HEK293 (cell line): ENCODE data around the gene MCTS1.

Experiments
- CTCF ChIA-PET: fragments of 350-600 bp; formaldehyde crosslinking; extraction: SDS; loops from one replicate; lab custom pipeline; 2021; ENCODE audit warnings: antibody characterized with exemption; lab: Yijun Ruan, JAX
- POLR2A ChIA-PET: fragments of 300-600 bp; formaldehyde crosslinking; extraction: SDS; loops from one replicate; lab custom pipeline; 2020; ENCODE audit warnings: antibody characterized with exemption, inconsistent platforms; lab: Yijun Ruan, JAX
- H3K27ac ChIP-seq: fragments of 200-500 bp; sonication (Bioruptor generic); 2 replicates; pipeline ENCODE4 v1.5.1; 2014; ENCODE audit warnings: low read depth, low read length, control low read depth, inconsistent platforms; ENCODE audit errors: extremely low read depth
- H3K36me3 ChIP-seq, 2 experiments: fragments of 200-500 bp in 1 of 2; sonication (Bioruptor generic) in 1 of 2; 1 replicate in 1 of 2; 2 replicates in 1 of 2; pipeline ENCODE4 v1.5.1; 2014 to 2017; ENCODE audit warnings: inconsistent platforms in 2 of 2, low read length in 2 of 2; ENCODE audit not compliant: control insufficient read depth in 2 of 2, insufficient read depth in 1 of 2
- H3K4me1 ChIP-seq: fragments of 200-500 bp; sonication (Bioruptor generic); 2 replicates; pipeline ENCODE4 v1.5.1; 2014; ENCODE audit warnings: mild to moderate bottlenecking, low read length, inconsistent platforms; ENCODE audit not compliant: control insufficient read depth, insufficient read depth
- H3K4me3 ChIP-seq: 2 replicates; pipeline ENCODE4 v1.5.1; 2011; ENCODE audit warnings: low read depth, mild to moderate bottlenecking, control low read depth, low read length, moderate library complexity
- H3K9me3 ChIP-seq: fragments of 200-500 bp; sonication (Bioruptor generic); 2 replicates; pipeline ENCODE4 v1.5.1; 2014; ENCODE audit warnings: low read depth, low read length, inconsistent platforms; ENCODE audit not compliant: control insufficient read depth, insufficient read depth
- ZNF239 ChIP-seq: fragments of 450-650 bp; formaldehyde crosslinking; IDR thresholded peaks from 2 replicates; pipeline ENCODE4 v1.5.1; 2016; ENCODE audit warnings: missing biosample characterization, missing genetic modification characterization
- ZNF777 ChIP-seq: fragments of 450-650 bp; formaldehyde crosslinking; IDR thresholded peaks from 2 replicates; pipeline ENCODE4 v1.5.1; 2017; ENCODE audit warnings: missing biosample characterization, missing genetic modification characterization, borderline replicate concordance
- TF ChIP-seq, protein P1 (sequence below): fragments of 450-650 bp; formaldehyde crosslinking; IDR thresholded peaks from 2 replicates; pipeline ENCODE4 v1.5.1; 2016; ENCODE audit warnings: missing biosample characterization, missing genetic modification characterization
- TF ChIP-seq, protein P2 (sequence below): fragments of 450-650 bp; formaldehyde crosslinking; conservative IDR thresholded peaks from 2 replicates; pipeline ENCODE4 v1.5.1; 2016; ENCODE audit warnings: low read depth, missing biosample characterization, missing genetic modification characterization
- TF ChIP-seq, protein P3 (sequence below): fragments of 450-650 bp; formaldehyde crosslinking; IDR thresholded peaks from 2 replicates; pipeline ENCODE4 v1.5.1; 2016; ENCODE audit warnings: missing biosample characterization, missing genetic modification characterization
- TF ChIP-seq, protein P4 (sequence below): fragments of 450-650 bp; formaldehyde crosslinking; IDR thresholded peaks from 2 replicates; pipeline ENCODE4 v1.5.1; 2016; ENCODE audit warnings: missing biosample characterization, missing genetic modification characterization
- TF ChIP-seq, protein P5 (sequence below): fragments of 450-650 bp; formaldehyde crosslinking; IDR thresholded peaks from 2 replicates; pipeline ENCODE4 v1.5.1; 2017; ENCODE audit warnings: missing biosample characterization, missing genetic modification characterization

MCTS1 gene

DNA sequence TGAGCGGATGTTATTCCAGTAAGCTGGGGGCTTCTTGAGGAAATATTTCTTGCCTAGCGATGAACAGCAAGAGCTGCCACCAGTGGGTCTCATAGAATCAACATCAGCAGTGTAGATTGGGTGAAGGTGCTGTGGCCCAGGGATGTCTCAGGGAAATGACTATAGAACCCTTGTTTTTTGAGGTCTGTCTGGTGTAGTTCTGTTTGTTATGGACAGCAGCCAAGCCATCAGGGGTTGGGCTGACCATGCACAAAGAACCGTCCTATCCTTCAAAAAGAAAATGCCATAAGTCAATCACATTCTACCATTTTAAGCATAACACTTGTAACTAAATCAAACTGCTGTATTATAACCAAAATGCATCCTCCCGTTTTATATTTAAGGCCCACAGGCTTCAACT, 43.2 kb downstream of the MCTS1 start:
- ChIA-PET POLR2A (interaction anchor here (0.6 kb wide), 1 partner anchor 627 kb away, joined by 3 read pairs; no protein-coding TSS in a partner anchor), CTCF (no interaction called here)

More for the DNA sequence above, 43.2 kb downstream of the MCTS1 start:
- H3K4me3 ChIP-seq: no peak overlapping the region
- TF ChIP-seq ZNF777 (no peak), ZNF239 (tag by site-specific recombination) (no peak)
- TF ChIP-seq, protein P1, sequence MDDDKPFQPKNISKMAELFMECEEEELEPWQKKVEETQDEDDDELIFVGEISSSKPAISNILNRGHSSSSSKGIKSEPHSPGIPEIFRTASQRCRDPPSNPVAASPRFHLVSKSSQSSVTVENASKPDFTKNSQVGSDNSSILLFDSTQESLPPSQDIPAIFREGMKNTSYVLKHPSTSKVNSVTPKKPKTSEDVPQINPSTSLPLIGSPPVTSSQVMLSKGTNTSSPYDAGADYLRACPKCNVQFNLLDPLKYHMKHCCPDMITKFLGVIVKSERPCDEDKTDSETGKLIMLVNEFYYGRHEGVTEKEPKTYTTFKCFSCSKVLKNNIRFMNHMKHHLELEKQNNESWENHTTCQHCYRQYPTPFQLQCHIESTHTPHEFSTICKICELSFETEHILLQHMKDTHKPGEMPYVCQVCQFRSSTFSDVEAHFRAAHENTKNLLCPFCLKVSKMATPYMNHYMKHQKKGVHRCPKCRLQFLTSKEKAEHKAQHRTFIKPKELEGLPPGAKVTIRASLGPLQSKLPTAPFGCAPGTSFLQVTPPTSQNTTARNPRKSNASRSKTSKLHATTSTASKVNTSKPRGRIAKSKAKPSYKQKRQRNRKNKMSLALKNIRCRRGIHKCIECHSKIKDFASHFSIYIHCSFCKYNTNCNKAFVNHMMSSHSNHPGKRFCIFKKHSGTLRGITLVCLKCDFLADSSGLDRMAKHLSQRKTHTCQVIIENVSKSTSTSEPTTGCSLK (tag by site-specific recombination): no peak
- TF ChIP-seq, protein P2, sequence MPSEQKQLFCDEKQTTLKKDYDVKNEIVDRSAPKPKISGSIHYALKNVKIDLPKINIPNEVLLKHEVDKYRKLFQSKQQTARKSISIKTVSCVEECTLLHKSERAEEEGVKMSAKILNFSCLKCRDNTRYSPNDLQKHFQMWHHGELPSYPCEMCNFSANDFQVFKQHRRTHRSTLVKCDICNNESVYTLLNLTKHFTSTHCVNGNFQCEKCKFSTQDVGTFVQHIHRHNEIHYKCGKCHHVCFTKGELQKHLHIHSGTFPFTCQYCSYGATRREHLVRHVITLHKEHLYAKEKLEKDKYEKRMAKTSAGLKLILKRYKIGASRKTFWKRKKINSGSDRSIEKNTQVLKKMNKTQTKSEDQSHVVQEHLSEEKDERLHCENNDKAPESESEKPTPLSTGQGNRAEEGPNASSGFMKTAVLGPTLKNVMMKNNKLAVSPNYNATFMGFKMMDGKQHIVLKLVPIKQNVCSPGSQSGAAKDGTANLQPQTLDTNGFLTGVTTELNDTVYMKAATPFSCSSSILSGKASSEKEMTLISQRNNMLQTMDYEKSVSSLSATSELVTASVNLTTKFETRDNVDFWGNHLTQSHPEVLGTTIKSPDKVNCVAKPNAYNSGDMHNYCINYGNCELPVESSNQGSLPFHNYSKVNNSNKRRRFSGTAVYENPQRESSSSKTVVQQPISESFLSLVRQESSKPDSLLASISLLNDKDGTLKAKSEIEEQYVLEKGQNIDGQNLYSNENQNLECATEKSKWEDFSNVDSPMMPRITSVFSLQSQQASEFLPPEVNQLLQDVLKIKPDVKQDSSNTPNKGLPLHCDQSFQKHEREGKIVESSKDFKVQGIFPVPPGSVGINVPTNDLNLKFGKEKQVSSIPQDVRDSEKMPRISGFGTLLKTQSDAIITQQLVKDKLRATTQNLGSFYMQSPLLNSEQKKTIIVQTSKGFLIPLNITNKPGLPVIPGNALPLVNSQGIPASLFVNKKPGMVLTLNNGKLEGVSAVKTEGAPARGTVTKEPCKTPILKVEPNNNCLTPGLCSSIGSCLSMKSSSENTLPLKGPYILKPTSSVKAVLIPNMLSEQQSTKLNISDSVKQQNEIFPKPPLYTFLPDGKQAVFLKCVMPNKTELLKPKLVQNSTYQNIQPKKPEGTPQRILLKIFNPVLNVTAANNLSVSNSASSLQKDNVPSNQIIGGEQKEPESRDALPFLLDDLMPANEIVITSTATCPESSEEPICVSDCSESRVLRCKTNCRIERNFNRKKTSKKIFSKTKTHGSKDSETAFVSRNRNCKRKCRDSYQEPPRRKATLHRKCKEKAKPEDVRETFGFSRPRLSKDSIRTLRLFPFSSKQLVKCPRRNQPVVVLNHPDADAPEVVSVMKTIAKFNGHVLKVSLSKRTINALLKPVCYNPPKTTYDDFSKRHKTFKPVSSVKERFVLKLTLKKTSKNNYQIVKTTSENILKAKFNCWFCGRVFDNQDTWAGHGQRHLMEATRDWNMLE (tag by site-specific recombination): no peak
- TF ChIP-seq, protein P3, sequence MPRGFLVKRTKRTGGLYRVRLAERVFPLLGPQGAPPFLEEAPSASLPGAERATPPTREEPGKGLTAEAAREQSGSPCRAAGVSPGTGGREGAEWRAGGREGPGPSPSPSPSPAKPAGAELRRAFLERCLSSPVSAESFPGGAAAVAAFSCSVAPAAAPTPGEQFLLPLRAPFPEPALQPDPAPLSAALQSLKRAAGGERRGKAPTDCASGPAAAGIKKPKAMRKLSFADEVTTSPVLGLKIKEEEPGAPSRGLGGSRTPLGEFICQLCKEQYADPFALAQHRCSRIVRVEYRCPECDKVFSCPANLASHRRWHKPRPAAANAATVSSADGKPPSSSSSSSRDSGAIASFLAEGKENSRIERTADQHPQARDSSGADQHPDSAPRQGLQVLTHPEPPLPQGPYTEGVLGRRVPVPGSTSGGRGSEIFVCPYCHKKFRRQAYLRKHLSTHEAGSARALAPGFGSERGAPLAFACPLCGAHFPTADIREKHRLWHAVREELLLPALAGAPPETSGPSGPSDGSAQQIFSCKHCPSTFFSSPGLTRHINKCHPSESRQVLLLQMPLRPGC (tag by site-specific recombination): no peak
- TF ChIP-seq, protein P4, sequence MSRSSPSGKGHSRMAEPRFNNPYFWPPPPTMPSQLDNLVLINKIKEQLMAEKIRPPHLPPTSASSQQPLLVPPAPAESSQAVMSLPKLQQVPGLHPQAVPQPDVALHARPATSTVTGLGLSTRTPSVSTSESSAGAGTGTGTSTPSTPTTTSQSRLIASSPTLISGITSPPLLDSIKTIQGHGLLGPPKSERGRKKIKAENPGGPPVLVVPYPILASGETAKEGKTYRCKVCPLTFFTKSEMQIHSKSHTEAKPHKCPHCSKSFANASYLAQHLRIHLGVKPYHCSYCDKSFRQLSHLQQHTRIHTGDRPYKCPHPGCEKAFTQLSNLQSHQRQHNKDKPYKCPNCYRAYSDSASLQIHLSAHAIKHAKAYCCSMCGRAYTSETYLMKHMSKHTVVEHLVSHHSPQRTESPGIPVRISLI (tag by site-specific recombination): no peak
- TF ChIP-seq, protein P5, sequence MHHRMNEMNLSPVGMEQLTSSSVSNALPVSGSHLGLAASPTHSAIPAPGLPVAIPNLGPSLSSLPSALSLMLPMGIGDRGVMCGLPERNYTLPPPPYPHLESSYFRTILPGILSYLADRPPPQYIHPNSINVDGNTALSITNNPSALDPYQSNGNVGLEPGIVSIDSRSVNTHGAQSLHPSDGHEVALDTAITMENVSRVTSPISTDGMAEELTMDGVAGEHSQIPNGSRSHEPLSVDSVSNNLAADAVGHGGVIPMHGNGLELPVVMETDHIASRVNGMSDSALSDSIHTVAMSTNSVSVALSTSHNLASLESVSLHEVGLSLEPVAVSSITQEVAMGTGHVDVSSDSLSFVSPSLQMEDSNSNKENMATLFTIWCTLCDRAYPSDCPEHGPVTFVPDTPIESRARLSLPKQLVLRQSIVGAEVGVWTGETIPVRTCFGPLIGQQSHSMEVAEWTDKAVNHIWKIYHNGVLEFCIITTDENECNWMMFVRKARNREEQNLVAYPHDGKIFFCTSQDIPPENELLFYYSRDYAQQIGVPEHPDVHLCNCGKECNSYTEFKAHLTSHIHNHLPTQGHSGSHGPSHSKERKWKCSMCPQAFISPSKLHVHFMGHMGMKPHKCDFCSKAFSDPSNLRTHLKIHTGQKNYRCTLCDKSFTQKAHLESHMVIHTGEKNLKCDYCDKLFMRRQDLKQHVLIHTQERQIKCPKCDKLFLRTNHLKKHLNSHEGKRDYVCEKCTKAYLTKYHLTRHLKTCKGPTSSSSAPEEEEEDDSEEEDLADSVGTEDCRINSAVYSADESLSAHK (tag by site-specific recombination): no peak
- H3K27ac ChIP-seq: no peak overlapping the region
- H3K9me3 ChIP-seq: no peaks in the 10 kb centered on the region
- no peaks in the 10 kb centered on the region for H3K36me3 ChIP-seq
- no peaks in the 10 kb centered on the region for H3K4me1 ChIP-seq
